RWPE2 (cell line): ENCODE measurements around the gene FBXO34.

Experiments used
- ATAC-seq: fragments of 200-7000 bp; cut with Tn5 transposase; 3 replicates; pipeline ENCODE4 v1.9.1; 2021; ENCODE audit warnings: low read depth
- DNase-seq: peaks from one replicate; pipeline ENCODE4 v3.0.0-alpha.2; 2020; ENCODE audit warnings: low spot score
- H3K27ac ChIP-seq: fragments of 450-650 bp; 2 replicates; pipeline ENCODE4 v1.5.1; 2017; ENCODE audit warnings: mild to moderate bottlenecking; ENCODE audit not compliant: poor library complexity, severe bottlenecking
- H3K27me3 ChIP-seq: fragments of 250-450 bp; sonication (Bioruptor Pico); 2 replicates; pipeline ENCODE4 v1.5.1; 2021; ENCODE audit warnings: mild to moderate bottlenecking, moderate library complexity; ENCODE audit not compliant: insufficient read depth, poor library complexity, severe bottlenecking
- H3K36me3 ChIP-seq: fragments of 250-450 bp; sonication (Bioruptor Pico); 2 replicates; pipeline ENCODE4 v1.5.1; 2020; ENCODE audit warnings: low read depth, mild to moderate bottlenecking, moderate library complexity
- H3K4me1 ChIP-seq: fragments of 250-450 bp; sonication (Bioruptor Pico); 2 replicates; pipeline ENCODE4 v1.5.1; 2021; ENCODE audit warnings: mild to moderate bottlenecking, moderate library complexity; ENCODE audit not compliant: insufficient read depth, poor library complexity, severe bottlenecking
- H3K4me3 ChIP-seq: fragments of 250-450 bp; sonication (Bioruptor Pico); 2 replicates; pipeline ENCODE4 v1.5.1; 2021; ENCODE audit warnings: mild to moderate bottlenecking, moderate library complexity; ENCODE audit not compliant: severe bottlenecking
- H3K9me3 ChIP-seq: fragments of 250-450 bp; sonication (Bioruptor Pico); 2 replicates; pipeline ENCODE4 v1.5.1; 2021; ENCODE audit warnings: mild to moderate bottlenecking, moderate library complexity; ENCODE audit not compliant: severe bottlenecking
- CTCF ChIP-seq: fragments of 450-650 bp; IDR thresholded peaks from one replicate; pipeline ENCODE4 v1.5.1; 2017; ENCODE audit warnings: mild to moderate bottlenecking, moderate library complexity; ENCODE audit not compliant: poor library complexity, severe bottlenecking

Gene FBXO34

DNA sequence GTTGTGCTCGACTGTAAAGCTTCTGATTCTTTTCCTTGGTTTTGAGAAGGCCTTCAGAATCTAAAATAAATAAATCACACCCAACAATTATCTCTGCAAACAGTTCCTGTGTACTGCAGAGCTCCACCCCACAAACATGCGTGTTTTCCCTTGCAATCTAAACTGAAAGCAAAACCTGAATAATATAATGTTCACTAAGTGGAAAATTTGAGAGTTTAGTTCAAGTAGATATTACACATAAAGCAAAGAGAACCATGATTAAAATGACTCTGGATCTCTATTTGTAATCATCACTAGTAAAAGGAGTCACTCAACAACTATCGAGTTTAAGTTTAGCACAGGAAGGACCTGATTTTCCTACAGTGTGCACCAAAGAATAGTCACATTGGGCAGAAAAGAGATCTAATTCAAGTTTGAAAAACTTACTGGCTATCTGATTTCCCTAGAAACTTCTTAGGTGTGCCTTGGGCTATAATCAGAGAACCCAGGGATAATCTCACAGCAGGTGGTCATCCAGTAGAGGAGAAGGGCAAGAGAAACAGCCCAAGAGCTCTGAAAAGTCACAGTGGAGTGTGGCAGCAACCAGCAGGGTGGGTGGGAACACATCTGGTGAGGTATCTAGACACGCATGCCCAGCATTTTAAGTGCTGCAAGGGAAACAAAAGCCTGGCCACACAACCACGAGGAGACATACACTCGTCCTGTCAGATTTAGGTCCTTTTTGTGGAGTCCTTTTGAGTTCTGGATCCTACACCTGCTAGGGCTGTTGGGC lies 115.0 kb downstream of the FBXO34 start:
- TF ChIP-seq CTCF, result no peak
- ATAC-seq, result no peak
- peaks cover 9% of the 10 kb centered on the region for H3K4me1 ChIP-seq
- no peaks in the 10 kb centered on the region for H3K9me3 ChIP-seq
- H3K36me3 ChIP-seq, result peaks cover 42% of the 10 kb centered on the region
- H3K4me3 ChIP-seq, result no peak overlapping the region
- peak overlapping the region; percentile 7 for H3K27ac ChIP-seq
- no peak for DNase-seq
- H3K27me3 ChIP-seq, result no peaks in the 10 kb centered on the region

DNA sequence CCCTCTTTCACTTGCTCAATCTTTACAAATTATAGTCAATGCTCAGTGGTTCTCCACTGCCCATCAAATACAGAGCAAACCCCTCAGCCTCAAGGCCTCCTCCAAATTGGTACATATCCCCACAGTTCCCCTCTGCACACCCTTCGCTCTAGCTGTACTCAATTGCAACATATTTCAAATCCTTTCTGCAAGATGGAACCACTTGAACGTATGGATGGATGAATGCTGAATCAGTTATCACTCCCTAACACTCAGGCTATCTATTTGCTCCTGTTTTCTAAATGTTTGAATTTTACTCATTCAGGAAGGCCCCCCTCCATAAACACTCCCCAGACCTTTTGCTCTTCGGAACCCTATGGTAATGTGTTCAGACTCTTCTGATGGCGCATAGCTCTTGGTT lies 115.9 kb downstream of the FBXO34 start:
- Histone ChIP-seq H3K9me3 (no peaks in the 10 kb centered on the region), H3K36me3 (peaks cover 34% of the 10 kb centered on the region), H3K4me1 (peaks cover 9% of the 10 kb centered on the region), H3K27ac (no peak overlapping the region), H3K27me3 (no peaks in the 10 kb centered on the region), H3K4me3 (no peak overlapping the region)
- ATAC-seq (no peak), DNase-seq (no peak)
- no peak for TF ChIP-seq CTCF

GRCh38 chr14:55388160-55388559 lies 116.9 kb downstream of the FBXO34 start:
- Histone ChIP-seq H3K27me3 (no peaks in the 10 kb centered on the region), H3K4me3 (no peak overlapping the region), H3K36me3 (peaks cover 30% of the 10 kb centered on the region), H3K9me3 (no peaks in the 10 kb centered on the region), H3K4me1 (peaks cover 9% of the 10 kb centered on the region), H3K27ac (peak overlapping the region; percentile 6)
- no peak for TF ChIP-seq CTCF
- ATAC-seq (peak; percentile 83), DNase-seq (no peak)

DNA sequence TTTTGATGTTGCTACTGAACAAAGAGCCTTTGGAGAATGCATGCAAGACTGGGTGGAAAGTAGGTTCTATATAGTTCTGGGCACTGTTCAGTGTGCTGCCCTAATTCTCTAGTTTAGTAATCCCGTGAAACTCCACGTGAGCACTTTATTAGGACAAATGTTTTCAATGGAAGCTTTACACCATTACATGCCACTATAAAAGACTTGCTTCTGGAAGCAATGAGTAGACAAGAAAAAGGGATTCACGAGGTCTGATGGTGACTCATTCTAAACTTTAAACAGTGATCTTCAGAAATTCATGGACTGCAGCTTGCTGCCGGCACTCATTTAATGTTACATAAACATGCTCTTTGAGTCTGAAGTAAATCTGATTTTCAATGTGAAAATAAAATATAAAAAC lies 118.1 kb downstream of the FBXO34 start:
- Histone ChIP-seq H3K4me1 (peaks cover 9% of the 10 kb centered on the region), H3K9me3 (no peaks in the 10 kb centered on the region), H3K4me3 (no peak overlapping the region), H3K27me3 (no peaks in the 10 kb centered on the region), H3K36me3 (peaks cover 30% of the 10 kb centered on the region), H3K27ac (no peak overlapping the region)
- no peak for TF ChIP-seq CTCF
- ATAC-seq, result no peak
- no peak for DNase-seq

- H3K9me3 ChIP-seq, result no peaks in the 10 kb centered on the region
- no peak for TF ChIP-seq CTCF
- H3K27ac ChIP-seq, result peak overlapping the region; percentile 28
- ATAC-seq (peak; percentile 97), DNase-seq (peak; percentile 70)
- no peaks in the 10 kb centered on the region for H3K27me3 ChIP-seq
- no peak overlapping the region for H3K4me3 ChIP-seq
- H3K4me1 ChIP-seq, result peaks cover 23% of the 10 kb centered on the region
- H3K36me3 ChIP-seq, result no peaks in the 10 kb centered on the region; the same call in 1 of the 2 replicates
These were observed 127.5 kb downstream of the FBXO34 start for GRCh38 chr14:55398679-55399078.
